ENCODE data around the gene B3GNT3. TPM values are rescaled to one million over a fixed set of nuclear protein-coding genes. Genes with fewer than 3 reads are reported as not detected.
"Not testable (repeated sequence)": the region's sequence is repeated elsewhere in the genome, so short reads cannot be mapped to it uniquely, and the experiment has no call there.

B3GNT3 gene
- total RNA-seq, 1 experiment from 2014 or later = 39.5 TPM

GRCh38 chr19:17775245-17775927 lies 19.6 kb upstream of the B3GNT3 start:
- no peaks in the 10 kb centered on the region for H4K20me1 ChIP-seq (ENCODE audit: low read length)
- BruUV-seq (replicated peaks) = no TSS peak
- H3K9ac ChIP-seq (ENCODE audit: low read length) = no peak overlapping the region
- H3K4me1 ChIP-seq (ENCODE audit: insufficient read depth, low read length) = peaks cover 23% of the 10 kb centered on the region
- DNase-seq (peak; percentile 74), ATAC-seq (peak; percentile 4; the same call in 1 of the 2 replicates)
- H3K9me3 ChIP-seq (ENCODE audit: low read length) = no peaks in the 10 kb centered on the region
- no peaks in the 10 kb centered on the region for H3K9me2 ChIP-seq (replicated peaks; ENCODE audit: low read length)
- POLR2A ChIA-PET (ENCODE audit: unreplicated experiment) = no interaction called here
- H3F3A ChIP-seq (ENCODE audit: low read length, unreplicated experiment) = no peaks in the 10 kb centered on the region
- TF ChIP-seq EZH2 (IDR thresholded peaks at IDR 0.05; ENCODE audit: low read length, unreplicated experiment) (no peak), CTCF (conservative IDR thresholded peaks at IDR 0.05; ENCODE audit: low read depth, low read length) (peak; percentile 86), EZH2phosphoT487 (IDR thresholded peaks at IDR 0.05; ENCODE audit: borderline replicate concordance, low read length) (no peak)
- H3K27me3 ChIP-seq (ENCODE audit: low read length) = no peaks in the 10 kb centered on the region
- H3K36me3 ChIP-seq (ENCODE audit: low read depth, low read length) = no peaks in the 10 kb centered on the region
- CTCF ChIA-PET = no interaction called here
- H3K27ac ChIP-seq (ENCODE audit: low read length) = no peak overlapping the region
- H3K4me3 ChIP-seq (ENCODE audit: low read length) = no peak overlapping the region
- H2AFZ ChIP-seq (ENCODE audit: low read length) = no peak overlapping the region
- intact Hi-C loops (cut with micrococcal nuclease) = loop anchor here (5.0 kb wide), 2 partner anchors 82 to 263 kb away; partner anchors contain the start of genes PGLS and RPL18A
- no peaks in the 10 kb centered on the region for H3K79me2 ChIP-seq (ENCODE audit: low read length)
- no peak overlapping the region for H3K4me2 ChIP-seq (ENCODE audit: low read length)

- Histone ChIP-seq H3K27ac (ENCODE audit: low read length) (no peak overlapping the region), H3K27me3 (ENCODE audit: low read length) (no peaks in the 10 kb centered on the region), H3K9me3 (ENCODE audit: low read length) (no peaks in the 10 kb centered on the region), H2AFZ (ENCODE audit: low read length) (no peak overlapping the region), H3K4me3 (ENCODE audit: low read length) (no peak overlapping the region), H3K4me2 (ENCODE audit: low read length) (no peak overlapping the region), H3K36me3 (ENCODE audit: low read depth, low read length) (no peaks in the 10 kb centered on the region), H3F3A (ENCODE audit: low read length, unreplicated experiment) (no peaks in the 10 kb centered on the region), H3K79me2 (ENCODE audit: low read length) (no peaks in the 10 kb centered on the region), H4K20me1 (ENCODE audit: low read length) (no peaks in the 10 kb centered on the region), H3K4me1 (ENCODE audit: insufficient read depth, low read length) (peaks cover 23% of the 10 kb centered on the region), H3K9me2 (replicated peaks; ENCODE audit: low read length) (no peaks in the 10 kb centered on the region), H3K9ac (ENCODE audit: low read length) (no peak overlapping the region)
- intact Hi-C loops (cut with micrococcal nuclease) = loop anchor here (5.0 kb wide), 2 partner anchors 81 to 264 kb away; partner anchors contain the start of genes PGLS and RPL18A
- ChIA-PET POLR2A (ENCODE audit: unreplicated experiment) (no interaction called here), CTCF (interaction anchor here (0.7 kb wide), 1 partner anchor 41 kb away, joined by 3 read pairs; no protein-coding TSS in a partner anchor)
- DNase-seq (peak; percentile 37), ATAC-seq (no peak)
- TF ChIP-seq CTCF (conservative IDR thresholded peaks at IDR 0.05; ENCODE audit: low read depth, low read length) (no peak), EZH2phosphoT487 (IDR thresholded peaks at IDR 0.05; ENCODE audit: borderline replicate concordance, low read length) (no peak), EZH2 (IDR thresholded peaks at IDR 0.05; ENCODE audit: low read length, unreplicated experiment) (no peak)
- no TSS peak for BruUV-seq (replicated peaks)
Measured at GRCh38 chr19:17775991-17776803, 18.7 kb upstream of the B3GNT3 start.

- not testable (repeated sequence) for BruUV-seq (replicated peaks)
Measured at GRCh38 chr19:17777840-17778239, 17.1 kb upstream of the B3GNT3 start.

More at GRCh38 chr19:17777840-17778239, 17.1 kb upstream of the B3GNT3 start:
- H3K27me3 ChIP-seq (ENCODE audit: low read length); DNase-seq; H4K20me1 ChIP-seq (ENCODE audit: low read length); H3K4me2 ChIP-seq (ENCODE audit: low read length); H3K36me3 ChIP-seq (ENCODE audit: low read depth, low read length); H3K9me3 ChIP-seq (ENCODE audit: low read length); H3K79me2 ChIP-seq (ENCODE audit: low read length); H3F3A ChIP-seq (ENCODE audit: low read length, unreplicated experiment); H3K27ac ChIP-seq (ENCODE audit: low read length); POLR2A ChIA-PET (ENCODE audit: unreplicated experiment); H3K9ac ChIP-seq (ENCODE audit: low read length); CTCF ChIA-PET; H3K9me2 ChIP-seq (replicated peaks; ENCODE audit: low read length); H3K4me3 ChIP-seq (ENCODE audit: low read length); ATAC-seq: not testable (repeated sequence)
- intact Hi-C loops (cut with micrococcal nuclease) = loop anchor here (2.0 to 5.0 kb wide), 3 partner anchors 19 to 266 kb away; partner anchors contain the start of genes PGLS and RPL18A
- 0 out of 2 replicates have a peak overlapping the region, but pooled peaks have one; percentile 87 for H2AFZ ChIP-seq (ENCODE audit: low read length)
- peaks cover 23% of the 10 kb centered on the region for H3K4me1 ChIP-seq (ENCODE audit: insufficient read depth, low read length)
